Neural cell (in vitro differentiated cells): Measurements from ENCODE around the gene ADO.

ENCODE experiments used
- EP300 ChIP-seq: fragments of 450-650 bp; conservative IDR thresholded peaks from 2 replicates; pipeline ENCODE4 v1.6.1; 2014; ENCODE audit warnings: antibody characterized with exemption, mild to moderate bottlenecking, moderate library complexity; ENCODE audit not compliant: poor library complexity, severe bottlenecking
- EZH2 ChIP-seq: fragments of 200-600, 300-800 bp; shearing (Covaris generic), sonication (generic); IDR thresholded peaks from 2 replicates; pipeline ENCODE4 v1.6.1; 2014; ENCODE audit warnings: antibody characterized with exemption, low read length, borderline replicate concordance, mild to moderate bottlenecking; ENCODE audit not compliant: insufficient read depth, poor library complexity, severe bottlenecking
- POLR2AphosphoS5 ChIP-seq: IDR thresholded peaks from 2 replicates; pipeline ENCODE4 v1.6.1; 2012
- TAF1 ChIP-seq: IDR thresholded peaks from 2 replicates; pipeline ENCODE4 v1.6.1; 2012; ENCODE audit warnings: low read depth
- TF ChIP-seq, protein P1 (sequence below): fragments of 450-650 bp; IDR thresholded peaks from 2 replicates; pipeline ENCODE4 v1.5.1; 2014; ENCODE audit warnings: antibody characterized with exemption, mild to moderate bottlenecking, moderate library complexity; ENCODE audit not compliant: poor library complexity, severe bottlenecking
- TF ChIP-seq, protein P2 (sequence below): IDR thresholded peaks from 2 replicates; pipeline ENCODE4 v1.6.1; 2012; ENCODE audit warnings: borderline replicate concordance

DNA sequence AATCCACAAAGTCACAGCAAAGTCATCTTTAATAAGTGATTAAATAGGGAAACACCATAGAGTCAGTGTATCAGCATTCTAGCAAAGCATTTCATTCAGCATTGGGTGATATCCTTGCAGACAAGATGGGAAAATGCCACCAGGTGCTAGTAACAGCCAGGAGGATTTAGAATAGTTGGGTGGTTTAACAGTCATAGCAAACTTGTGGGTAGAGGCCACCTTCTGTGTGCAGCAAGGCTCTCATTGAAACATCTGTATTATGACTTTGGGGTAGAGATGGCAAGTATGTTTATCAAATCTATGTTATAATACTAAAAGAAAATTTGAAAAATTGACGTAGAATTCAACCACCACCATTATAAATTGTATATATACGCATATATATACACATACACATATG is 26.4 kb upstream of the ADO start:
- TF ChIP-seq POLR2AphosphoS5 (no peak), TAF1 (no peak), EP300 (no peak), EZH2 (no peak)
- TF ChIP-seq, protein P1, sequence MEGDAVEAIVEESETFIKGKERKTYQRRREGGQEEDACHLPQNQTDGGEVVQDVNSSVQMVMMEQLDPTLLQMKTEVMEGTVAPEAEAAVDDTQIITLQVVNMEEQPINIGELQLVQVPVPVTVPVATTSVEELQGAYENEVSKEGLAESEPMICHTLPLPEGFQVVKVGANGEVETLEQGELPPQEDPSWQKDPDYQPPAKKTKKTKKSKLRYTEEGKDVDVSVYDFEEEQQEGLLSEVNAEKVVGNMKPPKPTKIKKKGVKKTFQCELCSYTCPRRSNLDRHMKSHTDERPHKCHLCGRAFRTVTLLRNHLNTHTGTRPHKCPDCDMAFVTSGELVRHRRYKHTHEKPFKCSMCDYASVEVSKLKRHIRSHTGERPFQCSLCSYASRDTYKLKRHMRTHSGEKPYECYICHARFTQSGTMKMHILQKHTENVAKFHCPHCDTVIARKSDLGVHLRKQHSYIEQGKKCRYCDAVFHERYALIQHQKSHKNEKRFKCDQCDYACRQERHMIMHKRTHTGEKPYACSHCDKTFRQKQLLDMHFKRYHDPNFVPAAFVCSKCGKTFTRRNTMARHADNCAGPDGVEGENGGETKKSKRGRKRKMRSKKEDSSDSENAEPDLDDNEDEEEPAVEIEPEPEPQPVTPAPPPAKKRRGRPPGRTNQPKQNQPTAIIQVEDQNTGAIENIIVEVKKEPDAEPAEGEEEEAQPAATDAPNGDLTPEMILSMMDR = no peak
- TF ChIP-seq, protein P2, sequence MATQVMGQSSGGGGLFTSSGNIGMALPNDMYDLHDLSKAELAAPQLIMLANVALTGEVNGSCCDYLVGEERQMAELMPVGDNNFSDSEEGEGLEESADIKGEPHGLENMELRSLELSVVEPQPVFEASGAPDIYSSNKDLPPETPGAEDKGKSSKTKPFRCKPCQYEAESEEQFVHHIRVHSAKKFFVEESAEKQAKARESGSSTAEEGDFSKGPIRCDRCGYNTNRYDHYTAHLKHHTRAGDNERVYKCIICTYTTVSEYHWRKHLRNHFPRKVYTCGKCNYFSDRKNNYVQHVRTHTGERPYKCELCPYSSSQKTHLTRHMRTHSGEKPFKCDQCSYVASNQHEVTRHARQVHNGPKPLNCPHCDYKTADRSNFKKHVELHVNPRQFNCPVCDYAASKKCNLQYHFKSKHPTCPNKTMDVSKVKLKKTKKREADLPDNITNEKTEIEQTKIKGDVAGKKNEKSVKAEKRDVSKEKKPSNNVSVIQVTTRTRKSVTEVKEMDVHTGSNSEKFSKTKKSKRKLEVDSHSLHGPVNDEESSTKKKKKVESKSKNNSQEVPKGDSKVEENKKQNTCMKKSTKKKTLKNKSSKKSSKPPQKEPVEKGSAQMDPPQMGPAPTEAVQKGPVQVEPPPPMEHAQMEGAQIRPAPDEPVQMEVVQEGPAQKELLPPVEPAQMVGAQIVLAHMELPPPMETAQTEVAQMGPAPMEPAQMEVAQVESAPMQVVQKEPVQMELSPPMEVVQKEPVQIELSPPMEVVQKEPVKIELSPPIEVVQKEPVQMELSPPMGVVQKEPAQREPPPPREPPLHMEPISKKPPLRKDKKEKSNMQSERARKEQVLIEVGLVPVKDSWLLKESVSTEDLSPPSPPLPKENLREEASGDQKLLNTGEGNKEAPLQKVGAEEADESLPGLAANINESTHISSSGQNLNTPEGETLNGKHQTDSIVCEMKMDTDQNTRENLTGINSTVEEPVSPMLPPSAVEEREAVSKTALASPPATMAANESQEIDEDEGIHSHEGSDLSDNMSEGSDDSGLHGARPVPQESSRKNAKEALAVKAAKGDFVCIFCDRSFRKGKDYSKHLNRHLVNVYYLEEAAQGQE = no peak
